Measurements from ENCODE around the gene GPR161.
A peak's percentile ranks its signal among the peaks of the same experiment; 100 is the strongest.

The GPR161 gene

GRCh38 chr1:168172250-168172915, 35.7 kb upstream of the GPR161 start:
- no peak for TF ChIP-seq CTCF (IDR thresholded peaks at IDR 0.05; ENCODE audit: insufficient read depth, low read depth, low read length, missing control alignments)
- DNase-seq (ENCODE audit: low read depth): no peak
- H3K4me3 ChIP-seq (ENCODE audit: low read length): no peak overlapping the region

- no peak for DNase-seq (ENCODE audit: low read depth)
- H3K4me3 ChIP-seq (ENCODE audit: low read length): no peak overlapping the region
These were observed 34.1 kb upstream of the GPR161 start for GRCh38 chr1:168170564-168171508.

GRCh38 chr1:168167806-168168205, 31.1 kb upstream of the GPR161 start:
- no peak for TF ChIP-seq CTCF (IDR thresholded peaks at IDR 0.05; ENCODE audit: insufficient read depth, low read depth, low read length, missing control alignments)
- no peak for DNase-seq (ENCODE audit: low read depth)

More at GRCh38 chr1:168170564-168171508, 34.1 kb upstream of the GPR161 start:
- TF ChIP-seq CTCF (IDR thresholded peaks at IDR 0.05; ENCODE audit: insufficient read depth, low read depth, low read length, missing control alignments): no peak

GRCh38 chr1:168164771-168165170, 28.0 kb upstream of the GPR161 start:
- TF ChIP-seq CTCF (IDR thresholded peaks at IDR 0.05; ENCODE audit: insufficient read depth, low read depth, low read length, missing control alignments): no peak
- DNase-seq (ENCODE audit: low read depth): peak; percentile 50
- H3K4me3 ChIP-seq (ENCODE audit: low read length): no peak overlapping the region

More at GRCh38 chr1:168167806-168168205, 31.1 kb upstream of the GPR161 start:
- H3K4me3 ChIP-seq (ENCODE audit: low read length): no peak overlapping the region

- H3K4me3 ChIP-seq (ENCODE audit: low read length): no peak overlapping the region
- no peak for DNase-seq (ENCODE audit: low read depth)
- TF ChIP-seq CTCF (IDR thresholded peaks at IDR 0.05; ENCODE audit: insufficient read depth, low read depth, low read length, missing control alignments): no peak
These were observed 26.9 kb upstream of the GPR161 start for GRCh38 chr1:168163670-168164069.

- TF ChIP-seq CTCF (IDR thresholded peaks at IDR 0.05; ENCODE audit: insufficient read depth, low read depth, low read length, missing control alignments): no peak
- DNase-seq (ENCODE audit: low read depth): no peak
- H3K4me3 ChIP-seq (ENCODE audit: low read length): no peak overlapping the region
These were observed 24.7 kb upstream of the GPR161 start for GRCh38 chr1:168161459-168161858.
